ENCODE results near the gene IPO11. TPM values are rescaled to one million over a fixed set of nuclear protein-coding genes. Genes with fewer than 3 reads are reported as not detected.
A peak's percentile ranks its signal among the peaks of the same experiment; 100 is the strongest.
"Not testable (repeated sequence)": the region's sequence is repeated elsewhere in the genome, so short reads cannot be mapped to it uniquely, and the experiment has no call there.

IPO11 gene
- total RNA-seq, 1 donor from 2014 or later: 18.3 TPM

GRCh38 chr5:62504129-62504528 lies 91.6 kb downstream of the IPO11 start:
- Histone ChIP-seq H3K4me3 (ENCODE audit: low read depth, low read length) (no peak overlapping the region), H3K27me3 (ENCODE audit: control insufficient read depth, insufficient read depth, low read length) (no peaks in the 10 kb centered on the region), H3K36me3 (ENCODE audit: control insufficient read depth, insufficient read depth, low read length) (no peaks in the 10 kb centered on the region)
- TF ChIP-seq CTCF (IDR thresholded peaks at IDR 0.05; ENCODE audit: insufficient read depth, low read length, poor library complexity, severe bottlenecking): no peak
- DNase-seq (ENCODE audit: low read depth): no peak

GRCh38 chr5:62506659-62507460 lies 94.3 kb downstream of the IPO11 start:
- H3K36me3 ChIP-seq (ENCODE audit: control insufficient read depth, insufficient read depth, low read length): no peaks in the 10 kb centered on the region
- DNase-seq (ENCODE audit: low read depth): peak; percentile 9
- H3K4me3 ChIP-seq (ENCODE audit: low read depth, low read length): no peak overlapping the region
- no peaks in the 10 kb centered on the region for H3K27me3 ChIP-seq (ENCODE audit: control insufficient read depth, insufficient read depth, low read length)
- no peak for TF ChIP-seq CTCF (IDR thresholded peaks at IDR 0.05; ENCODE audit: insufficient read depth, low read length, poor library complexity, severe bottlenecking)

- H3K36me3 ChIP-seq (ENCODE audit: control insufficient read depth, insufficient read depth, low read length); DNase-seq (ENCODE audit: low read depth); H3K4me3 ChIP-seq (ENCODE audit: low read depth, low read length); H3K27me3 ChIP-seq (ENCODE audit: control insufficient read depth, insufficient read depth, low read length): not testable (repeated sequence)
These were observed 96.2 kb downstream of the IPO11 start for GRCh38 chr5:62508760-62509159.

GRCh38 chr5:62509806-62510205 lies 97.2 kb downstream of the IPO11 start:
- no peaks in the 10 kb centered on the region for H3K36me3 ChIP-seq (ENCODE audit: control insufficient read depth, insufficient read depth, low read length)
- no peak for TF ChIP-seq CTCF (IDR thresholded peaks at IDR 0.05; ENCODE audit: insufficient read depth, low read length, poor library complexity, severe bottlenecking)
- no peak overlapping the region for H3K4me3 ChIP-seq (ENCODE audit: low read depth, low read length)
- DNase-seq (ENCODE audit: low read depth): no peak
- H3K27me3 ChIP-seq (ENCODE audit: control insufficient read depth, insufficient read depth, low read length): no peaks in the 10 kb centered on the region

GRCh38 chr5:62513085-62513484 lies 100.5 kb downstream of the IPO11 start:
- H3K4me3 ChIP-seq (ENCODE audit: low read depth, low read length); DNase-seq (ENCODE audit: low read depth); H3K27me3 ChIP-seq (ENCODE audit: control insufficient read depth, insufficient read depth, low read length); H3K36me3 ChIP-seq (ENCODE audit: control insufficient read depth, insufficient read depth, low read length): not testable (repeated sequence)

- no peak for TF ChIP-seq CTCF (IDR thresholded peaks at IDR 0.05; ENCODE audit: insufficient read depth, low read length, poor library complexity, severe bottlenecking)
- H3K36me3 ChIP-seq (ENCODE audit: control insufficient read depth, insufficient read depth, low read length): no peaks in the 10 kb centered on the region
- H3K27me3 ChIP-seq (ENCODE audit: control insufficient read depth, insufficient read depth, low read length): no peaks in the 10 kb centered on the region
- H3K4me3 ChIP-seq (ENCODE audit: low read depth, low read length): no peak overlapping the region
- DNase-seq (ENCODE audit: low read depth): no peak
These were observed 102.1 kb downstream of the IPO11 start for GRCh38 chr5:62514510-62515119.

- not testable (repeated sequence) for H3K27me3 ChIP-seq (ENCODE audit: control insufficient read depth, insufficient read depth, low read length); H3K4me3 ChIP-seq (ENCODE audit: low read depth, low read length); H3K36me3 ChIP-seq (ENCODE audit: control insufficient read depth, insufficient read depth, low read length); DNase-seq (ENCODE audit: low read depth)
These were observed 108.2 kb downstream of the IPO11 start for GRCh38 chr5:62520812-62521211.
